ENCODE results near the gene SMIM10.

SMIM10 gene

DNA sequence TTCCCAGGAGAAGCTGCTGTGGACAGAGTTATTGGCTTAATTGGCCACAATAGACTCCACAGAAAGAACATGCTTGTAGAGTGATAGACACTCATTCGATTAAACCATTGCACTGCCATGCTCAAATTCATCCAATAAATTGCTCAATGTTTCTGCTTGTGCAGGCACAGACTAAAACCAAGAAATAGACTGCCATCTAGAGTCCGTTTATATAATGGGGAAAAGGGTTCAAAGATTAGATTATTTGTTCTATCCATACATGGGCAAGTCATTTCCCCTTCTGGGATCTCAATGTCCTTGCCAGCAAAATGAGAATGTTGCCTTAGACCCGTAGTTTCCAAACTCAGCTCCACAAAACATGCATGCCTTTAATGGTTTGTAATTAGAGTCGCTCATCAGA lies 8.7 kb downstream of the SMIM10 start:
- H3K79me1 ChIP-seq (replicated peaks; ENCODE audit: low read length, poor library complexity, severe bottlenecking) = no peaks in the 10 kb centered on the region
- H3K27me3 ChIP-seq (ENCODE audit: control insufficient read depth in 1 of 2, insufficient read depth in 1 of 2, low read length in 2 of 2) = peaks cover 0 to 16% of the 10 kb centered on the region in 2 experiments
- no peak overlapping the region for H3K4ac ChIP-seq (ENCODE audit: low read depth in 1 of 2, low read length in 2 of 2)
- peaks cover 3% of the 10 kb centered on the region for H3K4me1 ChIP-seq (ENCODE audit: control insufficient read depth, insufficient read depth, low read depth, low read length)
- no peak overlapping the region for H2BK120ac ChIP-seq (ENCODE audit: low read depth, low read length)
- H3K23ac ChIP-seq (ENCODE audit: low read length in 2 of 2) = no peak overlapping the region
- H2AK5ac ChIP-seq (ENCODE audit: low read length, severe bottlenecking) = no peak overlapping the region
- H2AFZ ChIP-seq (ENCODE audit: low read depth, low read length) = no peak overlapping the region
- no peak overlapping the region for H4K91ac ChIP-seq (ENCODE audit: low read length)
- H2BK12ac ChIP-seq (ENCODE audit: low read length in 2 of 2) = no peak overlapping the region
- peak overlapping the region; percentile 50 for H3K9ac ChIP-seq (ENCODE audit: low read length)
- H3K27ac ChIP-seq (ENCODE audit: low read length, poor library complexity, severe bottlenecking) = no peak overlapping the region
- DNase-seq = peak; percentile 56
- H4K8ac ChIP-seq (ENCODE audit: low read length) = no peak overlapping the region
- H3K9me3 ChIP-seq (ENCODE audit: control insufficient read depth, low read length) = no peaks in the 10 kb centered on the region
- H2BK15ac ChIP-seq (ENCODE audit: low read depth, poor library complexity, severe bottlenecking) = no peak overlapping the region
- no peaks in the 10 kb centered on the region for H3K36me3 ChIP-seq (ENCODE audit: control insufficient read depth in 1 of 2, insufficient read depth in 2 of 2, low read depth in 1 of 2, low read length in 2 of 2)
- H3K4me3 ChIP-seq (ENCODE audit: insufficient read depth in 1 of 2, low read depth in 1 of 2, low read length in 2 of 2) = no peak overlapping the region
- H2BK5ac ChIP-seq (ENCODE audit: low read depth, low read length, poor library complexity, severe bottlenecking) = no peak overlapping the region
- WGBS = no CpG with 5 or more reads among the region's 4 CpGs
- no peak overlapping the region for H3K4me2 ChIP-seq (ENCODE audit: low read length, poor library complexity, severe bottlenecking)
- no peak overlapping the region for H3K14ac ChIP-seq (ENCODE audit: low read length in 2 of 2)
- H3K18ac ChIP-seq (ENCODE audit: low read depth in 1 of 2, low read length in 2 of 2) = no peak overlapping the region

DNA sequence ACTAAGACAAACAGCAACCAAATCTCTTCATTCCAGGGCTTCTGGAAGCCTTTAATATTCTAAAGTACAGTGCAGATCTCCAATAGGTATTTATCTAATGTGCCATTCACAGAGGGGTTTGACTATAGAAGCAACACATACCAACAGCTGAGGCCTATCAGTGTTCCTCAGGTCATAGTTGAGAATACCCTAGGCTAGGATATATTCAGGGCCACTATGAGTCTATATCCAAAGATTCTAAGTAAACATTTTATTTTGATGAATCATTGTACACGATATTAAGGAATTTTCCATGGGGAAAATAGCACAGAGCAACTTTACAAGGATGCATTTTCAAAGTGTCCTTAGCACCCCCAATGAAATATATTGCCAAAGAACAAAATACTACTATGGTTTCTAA lies 9.7 kb downstream of the SMIM10 start:
- whole genome bisulfite sequencing = no CpG with 5 or more reads among the region's 1 CpG
- peaks cover 0 to 16% of the 10 kb centered on the region in 2 experiments for H3K27me3 ChIP-seq (ENCODE audit: control insufficient read depth in 1 of 2, insufficient read depth in 1 of 2, low read length in 2 of 2)
- H2BK120ac ChIP-seq (ENCODE audit: low read depth, low read length) = no peak overlapping the region

DNA sequence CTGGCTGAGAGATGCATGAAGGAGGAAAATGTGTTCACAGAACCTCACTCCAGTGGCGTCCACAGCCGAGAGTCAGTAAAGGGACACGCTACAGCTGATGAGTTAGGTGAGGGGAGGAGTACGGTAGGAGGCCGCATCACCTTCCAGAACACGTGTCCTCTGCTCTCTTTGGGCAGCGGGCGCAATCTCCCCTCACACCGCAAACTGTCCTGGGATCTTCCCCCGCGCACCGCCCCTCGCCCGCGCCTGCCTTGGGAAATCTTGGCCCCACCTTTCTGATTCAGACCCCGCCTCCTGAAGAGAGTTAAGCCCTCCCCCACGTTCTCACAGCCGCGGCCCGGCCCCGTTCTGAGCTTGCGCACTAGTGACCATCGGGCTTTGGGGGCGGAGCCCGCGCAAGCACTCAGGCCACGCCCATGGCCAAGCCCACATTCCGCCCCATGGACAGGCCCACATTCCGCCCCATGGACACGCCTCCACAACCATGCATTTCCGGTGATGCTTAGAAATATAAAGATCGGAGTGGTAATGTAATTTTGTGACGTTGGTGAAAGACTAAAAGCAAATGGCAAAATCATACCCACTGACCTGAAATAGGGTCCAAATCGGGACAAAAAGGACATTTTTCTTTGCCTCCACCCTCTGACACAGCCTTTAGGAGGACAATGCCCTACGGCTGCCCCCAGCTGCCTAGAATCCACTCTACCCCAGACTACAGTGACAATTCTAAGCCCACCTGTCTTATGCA lies 13.3 kb downstream of the SMIM10 start:
- H3K18ac ChIP-seq (ENCODE audit: low read depth in 1 of 2, low read length in 2 of 2) = peak overlapping the region in 1 of 2 experiments; percentile 64
- peak overlapping the region; percentile 74 for H3K4me2 ChIP-seq (ENCODE audit: low read length, poor library complexity, severe bottlenecking)
- peak overlapping the region; percentile 69 for H3K9ac ChIP-seq (ENCODE audit: low read length)
- H3K36me3 ChIP-seq (ENCODE audit: control insufficient read depth in 1 of 2, insufficient read depth in 2 of 2, low read depth in 1 of 2, low read length in 2 of 2) = no peaks in the 10 kb centered on the region
- H2AK5ac ChIP-seq (ENCODE audit: low read length, severe bottlenecking) = no peak overlapping the region
- H3K23ac ChIP-seq (ENCODE audit: low read length in 2 of 2) = no peak overlapping the region
- H2BK120ac ChIP-seq (ENCODE audit: low read depth, low read length) = no peak overlapping the region
- H2BK12ac ChIP-seq (ENCODE audit: low read length in 2 of 2) = peak overlapping the region in 1 of 2 experiments; percentile 6
- peak overlapping the region; percentile 77 for H2AFZ ChIP-seq (ENCODE audit: low read depth, low read length)
- H2BK15ac ChIP-seq (ENCODE audit: low read depth, poor library complexity, severe bottlenecking) = no peak overlapping the region
- peak overlapping the region; percentile 61 to 77 for H3K4me3 ChIP-seq (ENCODE audit: insufficient read depth in 1 of 2, low read depth in 1 of 2, low read length in 2 of 2)
- no peak overlapping the region for H3K4ac ChIP-seq (ENCODE audit: low read depth in 1 of 2, low read length in 2 of 2)
- DNase-seq = peak; percentile 87
- no peak overlapping the region for H3K14ac ChIP-seq (ENCODE audit: low read length in 2 of 2)
- H4K8ac ChIP-seq (ENCODE audit: low read length) = peak overlapping the region; percentile 87
- H4K91ac ChIP-seq (ENCODE audit: low read length) = no peak overlapping the region
- peak overlapping the region; percentile 49 for H3K27ac ChIP-seq (ENCODE audit: low read length, poor library complexity, severe bottlenecking)
- under 1% methylated on average over 21 of the region's 35 CpGs for WGBS
- no peak overlapping the region for H2BK5ac ChIP-seq (ENCODE audit: low read depth, low read length, poor library complexity, severe bottlenecking)
- H3K4me1 ChIP-seq (ENCODE audit: control insufficient read depth, insufficient read depth, low read depth, low read length) = peaks cover 3% of the 10 kb centered on the region
- peaks cover 0 to 13% of the 10 kb centered on the region in 2 experiments for H3K27me3 ChIP-seq (ENCODE audit: control insufficient read depth in 1 of 2, insufficient read depth in 1 of 2, low read length in 2 of 2)
- no peaks in the 10 kb centered on the region for H3K79me1 ChIP-seq (replicated peaks; ENCODE audit: low read length, poor library complexity, severe bottlenecking)
- no peaks in the 10 kb centered on the region for H3K9me3 ChIP-seq (ENCODE audit: control insufficient read depth, low read length)

More for the DNA sequence above, 9.7 kb downstream of the SMIM10 start:
- H4K8ac ChIP-seq (ENCODE audit: low read length) = no peak overlapping the region
- no peaks in the 10 kb centered on the region for H3K36me3 ChIP-seq (ENCODE audit: control insufficient read depth in 1 of 2, insufficient read depth in 2 of 2, low read depth in 1 of 2, low read length in 2 of 2)
- no peaks in the 10 kb centered on the region for H3K79me1 ChIP-seq (replicated peaks; ENCODE audit: low read length, poor library complexity, severe bottlenecking)
- no peak overlapping the region for H2BK12ac ChIP-seq (ENCODE audit: low read length in 2 of 2)
- peak overlapping the region; percentile 50 for H3K9ac ChIP-seq (ENCODE audit: low read length)
- no peak overlapping the region for H3K4me3 ChIP-seq (ENCODE audit: insufficient read depth in 1 of 2, low read depth in 1 of 2, low read length in 2 of 2)
- H3K4me1 ChIP-seq (ENCODE audit: control insufficient read depth, insufficient read depth, low read depth, low read length) = peaks cover 3% of the 10 kb centered on the region
- no peak overlapping the region for H3K14ac ChIP-seq (ENCODE audit: low read length in 2 of 2)
- no peak overlapping the region for H2AK5ac ChIP-seq (ENCODE audit: low read length, severe bottlenecking)
- H3K4me2 ChIP-seq (ENCODE audit: low read length, poor library complexity, severe bottlenecking) = no peak overlapping the region
- no peak overlapping the region for H3K18ac ChIP-seq (ENCODE audit: low read depth in 1 of 2, low read length in 2 of 2)
- peak overlapping the region; percentile 40 for H3K27ac ChIP-seq (ENCODE audit: low read length, poor library complexity, severe bottlenecking)
- no peaks in the 10 kb centered on the region for H3K9me3 ChIP-seq (ENCODE audit: control insufficient read depth, low read length)
- no peak overlapping the region for H2AFZ ChIP-seq (ENCODE audit: low read depth, low read length)
- H3K23ac ChIP-seq (ENCODE audit: low read length in 2 of 2) = no peak overlapping the region
- DNase-seq = peak; percentile 30
- no peak overlapping the region for H2BK15ac ChIP-seq (ENCODE audit: low read depth, poor library complexity, severe bottlenecking)
- no peak overlapping the region for H4K91ac ChIP-seq (ENCODE audit: low read length)
- no peak overlapping the region for H2BK5ac ChIP-seq (ENCODE audit: low read depth, low read length, poor library complexity, severe bottlenecking)
- no peak overlapping the region for H3K4ac ChIP-seq (ENCODE audit: low read depth in 1 of 2, low read length in 2 of 2)

DNA sequence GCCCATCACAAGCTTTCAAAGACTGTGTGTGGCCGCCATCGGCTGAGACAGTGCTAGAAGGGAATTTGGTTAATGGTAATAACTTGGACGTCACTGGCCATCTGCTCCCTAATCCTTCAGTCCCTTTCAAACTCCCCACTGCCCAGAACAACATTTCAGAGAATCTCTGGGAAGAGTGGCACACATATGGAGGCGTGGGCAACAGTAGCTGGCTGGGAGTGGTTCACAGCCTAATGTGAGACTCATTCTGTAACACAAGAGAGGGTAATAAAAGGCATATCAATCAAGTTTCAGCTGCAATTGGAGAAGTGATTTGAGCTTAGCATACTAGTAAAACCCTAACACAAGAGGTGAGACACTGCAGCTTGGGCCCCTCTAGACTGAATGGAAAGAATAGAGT lies 15.4 kb downstream of the SMIM10 start:
- Histone ChIP-seq H3K79me1 (replicated peaks; ENCODE audit: low read length, poor library complexity, severe bottlenecking) (no peaks in the 10 kb centered on the region), H3K9ac (ENCODE audit: low read length) (no peak overlapping the region), H3K36me3 (ENCODE audit: control insufficient read depth in 1 of 2, insufficient read depth in 2 of 2, low read depth in 1 of 2, low read length in 2 of 2) (no peaks in the 10 kb centered on the region), H3K4me3 (ENCODE audit: insufficient read depth in 1 of 2, low read depth in 1 of 2, low read length in 2 of 2) (no peak overlapping the region), H4K91ac (ENCODE audit: low read length) (no peak overlapping the region), H3K23ac (ENCODE audit: low read length in 2 of 2) (no peak overlapping the region), H3K4me1 (ENCODE audit: control insufficient read depth, insufficient read depth, low read depth, low read length) (no peaks in the 10 kb centered on the region), H2AFZ (ENCODE audit: low read depth, low read length) (no peak overlapping the region), H2BK120ac (ENCODE audit: low read depth, low read length) (no peak overlapping the region), H2BK5ac (ENCODE audit: low read depth, low read length, poor library complexity, severe bottlenecking) (no peak overlapping the region), H3K4me2 (ENCODE audit: low read length, poor library complexity, severe bottlenecking) (no peak overlapping the region), H2BK15ac (ENCODE audit: low read depth, poor library complexity, severe bottlenecking) (no peak overlapping the region), H3K14ac (ENCODE audit: low read length in 2 of 2) (no peak overlapping the region), H3K4ac (ENCODE audit: low read depth in 1 of 2, low read length in 2 of 2) (no peak overlapping the region), H3K27me3 (ENCODE audit: control insufficient read depth in 1 of 2, insufficient read depth in 1 of 2, low read length in 2 of 2) (peaks cover 0 to 9% of the 10 kb centered on the region in 2 experiments), H3K27ac (ENCODE audit: low read length, poor library complexity, severe bottlenecking) (no peak overlapping the region), H2BK12ac (ENCODE audit: low read length in 2 of 2) (no peak overlapping the region), H3K18ac (ENCODE audit: low read depth in 1 of 2, low read length in 2 of 2) (no peak overlapping the region), H3K9me3 (ENCODE audit: control insufficient read depth, low read length) (no peaks in the 10 kb centered on the region), H2AK5ac (ENCODE audit: low read length, severe bottlenecking) (no peak overlapping the region), H4K8ac (ENCODE audit: low read length) (no peak overlapping the region)
- DNase-seq = no peak
- WGBS = no CpG with 5 or more reads among the region's 4 CpGs
